ENCODE measurements around the gene RASGEF1C.
"Not testable (repeated sequence)": the region's sequence is repeated elsewhere in the genome, so short reads cannot be mapped to it uniquely, and the experiment has no call there.

Gene RASGEF1C

DNA sequence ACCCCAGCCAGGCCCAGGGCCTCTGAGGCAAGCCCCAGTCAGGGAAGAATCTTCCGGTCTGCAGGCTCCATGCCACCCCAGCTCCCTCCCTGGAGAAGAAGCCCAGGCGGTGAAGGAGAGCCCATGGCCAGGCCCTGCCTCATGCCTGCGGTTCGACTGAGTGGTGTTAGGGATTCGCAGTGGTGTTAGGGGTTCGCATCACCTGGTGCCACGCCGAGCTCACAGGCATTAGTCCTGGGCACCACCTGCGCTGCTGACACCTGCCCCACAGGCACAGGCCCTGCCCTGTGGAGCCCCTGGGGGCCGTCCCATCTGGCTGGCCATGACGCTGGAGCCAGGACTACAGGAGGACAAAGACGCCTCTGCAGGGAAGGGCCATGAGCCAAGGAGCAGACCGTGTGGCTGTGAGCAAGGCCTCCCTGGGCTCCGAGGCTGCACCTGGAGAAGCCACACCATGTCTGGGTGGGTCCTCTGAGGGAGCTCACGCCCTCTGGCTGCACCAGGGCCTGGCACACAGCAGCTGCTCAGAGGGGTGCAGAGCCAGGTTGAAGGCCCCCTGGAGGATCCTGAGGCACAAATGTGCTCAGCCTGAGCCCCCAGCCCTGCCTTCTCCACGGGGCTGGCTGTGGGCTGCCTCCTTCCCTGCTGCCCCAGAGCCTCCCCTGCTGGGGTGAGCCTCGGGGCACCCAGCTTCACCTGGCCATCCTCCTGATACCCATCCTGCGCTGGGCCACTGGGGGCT, 109.8 kb downstream of the RASGEF1C start:
- DNase-seq: no peak

DNA sequence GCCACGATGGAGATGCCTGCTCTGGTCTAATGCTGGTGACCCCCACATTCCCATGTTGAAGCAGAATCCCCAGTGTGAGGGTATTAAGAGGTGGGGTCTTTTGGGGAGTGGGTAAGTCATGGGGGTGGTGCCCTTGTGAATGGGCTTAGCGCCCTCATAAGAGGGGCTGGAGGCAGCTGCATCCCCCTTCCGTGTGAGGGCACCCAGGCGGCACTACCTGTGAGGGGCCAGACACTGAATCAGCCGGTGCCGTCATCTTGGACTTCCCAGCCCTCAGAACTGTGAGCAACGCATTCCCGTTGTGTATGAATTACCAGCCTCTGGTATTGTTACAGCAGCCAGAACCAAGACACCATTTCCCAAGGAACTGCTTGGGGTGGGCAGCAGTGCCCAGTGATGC, 110.5 kb downstream of the RASGEF1C start:
- no peak for DNase-seq

DNA sequence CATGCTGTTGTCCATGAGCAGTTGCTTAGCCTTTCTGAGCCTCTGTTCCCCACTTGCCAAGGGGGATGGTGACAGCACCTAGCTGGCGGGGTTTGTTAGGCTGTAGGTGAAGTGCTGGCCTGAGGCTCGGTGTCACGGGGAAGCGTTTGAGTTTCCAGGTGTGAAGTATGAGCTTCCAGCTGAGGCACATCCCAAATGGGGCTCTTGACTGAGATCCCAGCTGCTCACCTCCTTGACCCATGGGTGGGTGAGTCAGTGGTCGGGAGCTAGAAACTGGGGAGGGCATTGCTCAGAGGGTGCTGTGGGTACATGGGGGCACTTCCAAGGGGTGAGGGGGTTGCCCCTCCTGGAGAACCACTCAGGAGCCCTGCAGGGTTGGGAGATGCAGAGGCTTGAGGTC, 111.1 kb downstream of the RASGEF1C start:
- DNase-seq: no peak

DNA sequence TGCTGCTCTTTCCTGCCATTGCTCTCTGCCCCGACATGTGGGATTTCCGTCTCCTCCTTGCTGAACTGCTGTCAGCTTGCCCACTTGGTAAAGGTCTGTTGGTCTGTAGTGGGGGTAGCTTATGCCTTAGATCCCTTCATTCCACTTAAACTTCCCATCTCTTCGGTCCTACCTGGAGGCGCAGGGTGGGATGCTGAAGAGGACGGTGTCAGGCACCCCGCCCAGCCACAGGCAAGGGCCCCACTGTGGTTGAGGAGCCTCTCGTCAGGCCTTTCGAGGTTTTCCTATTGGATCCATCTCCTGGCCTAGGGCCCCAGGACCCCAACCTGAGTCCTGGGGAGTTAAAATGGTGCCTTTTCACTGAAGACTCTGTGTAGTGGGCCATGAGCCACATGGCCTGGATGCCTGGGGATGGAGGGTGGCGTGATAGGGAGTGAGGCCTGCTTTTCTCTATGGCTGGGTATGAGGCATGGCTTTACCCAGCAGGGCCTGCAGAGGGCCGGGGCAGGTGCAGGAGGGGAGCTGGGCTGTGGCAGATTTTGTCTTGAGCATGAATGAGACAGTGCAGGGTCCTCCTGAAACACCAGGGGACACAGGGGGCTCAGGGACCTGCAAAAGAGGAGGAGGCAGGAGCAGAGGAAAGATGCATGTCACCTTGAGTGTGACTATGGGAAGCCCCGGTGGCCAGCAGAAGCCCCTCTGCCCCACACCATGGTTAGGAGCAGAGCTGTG, 111.7 kb downstream of the RASGEF1C start:
- DNase-seq: no peak

DNA sequence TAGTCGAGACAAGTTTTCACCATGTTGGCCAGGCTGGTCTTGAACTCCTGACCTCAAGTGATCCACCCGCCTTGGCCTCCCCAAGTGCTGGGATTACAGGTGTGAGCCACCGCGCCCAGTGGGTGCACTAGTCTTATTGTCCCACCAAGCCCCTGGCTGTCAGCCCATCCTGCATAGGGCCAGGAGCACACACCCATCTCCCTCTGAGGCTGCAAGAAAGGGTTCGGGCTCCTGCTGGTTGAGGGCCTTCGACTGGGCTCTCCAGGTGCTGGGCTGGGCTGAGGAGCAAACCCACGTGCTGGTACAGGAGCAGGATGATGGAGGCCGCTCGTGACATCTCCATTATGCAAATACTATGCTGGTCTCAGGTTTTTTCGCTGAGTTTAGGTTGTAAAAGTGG, 112.4 kb downstream of the RASGEF1C start:
- DNase-seq: no peak

DNA sequence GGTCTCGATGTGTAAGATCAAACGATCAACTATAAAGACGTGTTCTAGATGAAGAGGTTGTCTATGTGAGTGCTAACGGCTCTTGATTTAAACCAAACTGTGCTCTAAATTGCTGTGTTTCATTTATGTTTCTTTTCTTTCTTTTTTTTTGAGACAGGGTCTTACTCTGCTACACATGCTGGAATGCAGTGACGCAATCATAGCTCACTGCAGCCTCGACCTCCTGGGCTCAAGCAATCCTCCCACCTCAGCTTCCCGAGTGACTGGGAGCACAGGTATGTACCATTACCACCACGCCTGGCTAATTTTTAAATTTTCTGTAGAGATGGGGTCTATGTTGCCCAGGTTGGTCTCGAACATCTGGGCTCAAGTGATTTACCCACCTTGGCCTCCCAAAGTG, 113.5 kb downstream of the RASGEF1C start:
- DNase-seq: no peak

DNA sequence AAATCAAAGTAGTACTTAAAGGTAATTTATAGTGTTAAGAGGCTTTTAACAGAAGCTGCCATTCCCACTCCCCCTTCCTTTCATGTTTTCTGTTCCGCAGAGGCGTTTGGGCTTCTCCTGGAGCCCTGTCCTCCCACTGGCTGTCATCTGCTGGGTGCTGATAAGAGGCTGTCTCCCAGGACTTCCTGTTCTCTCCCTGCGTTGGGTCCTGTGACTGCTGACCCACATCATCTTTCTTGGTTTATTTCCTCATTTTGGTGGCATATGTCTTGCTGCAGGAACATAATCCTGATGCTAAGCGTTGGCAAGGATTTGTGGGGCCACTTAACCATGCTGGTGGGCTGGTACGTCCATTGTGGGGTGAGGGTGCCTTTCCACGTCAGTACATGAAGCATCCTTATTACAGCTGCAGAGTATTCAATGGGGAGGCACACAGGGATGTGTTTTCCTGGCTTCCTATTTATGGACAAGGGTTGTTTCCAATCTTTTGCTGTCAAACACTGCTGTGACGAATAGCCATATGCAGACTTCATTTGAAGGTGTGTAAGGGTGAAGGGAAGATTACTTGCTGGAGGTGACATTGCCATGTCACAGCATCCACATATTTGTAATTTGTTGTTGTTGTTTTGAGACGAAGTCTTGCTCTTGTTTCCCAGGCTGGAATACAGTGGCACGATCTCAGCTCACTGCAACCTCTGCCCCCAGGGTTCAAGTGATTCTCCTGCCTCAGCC, 115.2 kb downstream of the RASGEF1C start:
- DNase-seq: no peak

DNA sequence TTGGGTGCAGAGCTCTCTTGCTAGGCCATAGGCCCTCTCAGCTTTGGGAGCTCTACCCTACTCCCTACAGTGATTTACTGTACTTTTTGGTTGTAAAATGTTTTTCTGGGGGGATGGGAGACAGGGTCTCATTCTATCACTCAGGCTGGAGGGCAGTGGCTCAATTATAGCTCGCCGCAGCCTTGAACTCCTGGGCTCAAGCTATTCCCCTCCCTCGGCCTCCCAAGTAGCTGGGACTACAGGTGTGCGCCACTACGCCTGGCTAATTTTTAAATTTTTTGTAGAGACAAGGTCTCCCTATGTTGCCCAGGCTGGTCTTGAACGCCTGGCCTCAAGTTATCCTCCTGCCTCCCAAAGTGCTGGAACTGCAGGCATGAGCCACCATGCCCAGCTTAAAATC, 115.8 kb downstream of the RASGEF1C start:
- DNase-seq: no peak

DNA sequence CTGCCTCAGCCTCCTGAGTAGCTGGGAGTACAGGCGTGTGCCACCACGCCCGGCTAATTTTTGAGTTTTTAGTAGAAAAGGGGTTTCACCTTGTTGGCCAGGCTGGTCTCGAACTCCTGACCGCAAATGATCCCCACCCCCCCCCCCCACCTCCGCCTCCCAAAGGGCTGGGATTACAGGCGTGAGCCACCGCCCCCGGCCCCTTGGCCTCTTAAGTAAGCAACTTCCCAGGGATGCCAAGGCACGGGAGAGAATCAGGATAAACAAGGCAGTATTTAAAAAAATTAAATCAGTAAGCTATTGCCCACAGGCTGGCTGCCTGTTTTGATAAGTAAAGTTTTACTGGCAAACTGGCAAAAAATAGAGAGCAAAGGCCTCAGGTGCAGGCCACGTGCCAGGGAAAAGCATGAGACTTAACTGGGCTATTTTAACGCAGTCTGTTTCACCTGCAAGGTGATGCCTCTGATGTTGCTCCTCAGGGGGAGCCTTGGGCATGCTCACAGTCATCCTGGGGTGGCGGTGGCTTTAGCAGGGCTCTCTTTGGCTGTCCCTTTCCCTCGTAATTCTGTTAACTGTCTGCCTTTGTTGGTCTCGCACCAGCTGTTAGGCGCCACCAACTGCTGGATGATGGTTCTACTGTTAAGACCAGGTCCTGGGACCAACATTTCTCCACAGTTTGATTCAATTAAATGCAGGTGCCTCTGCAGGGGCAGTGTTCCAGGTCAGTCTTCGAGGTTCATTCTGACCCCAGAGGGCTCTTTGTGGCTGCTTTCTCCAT, 118.1 kb downstream of the RASGEF1C start:
- DNase-seq: peak; percentile 40

DNA sequence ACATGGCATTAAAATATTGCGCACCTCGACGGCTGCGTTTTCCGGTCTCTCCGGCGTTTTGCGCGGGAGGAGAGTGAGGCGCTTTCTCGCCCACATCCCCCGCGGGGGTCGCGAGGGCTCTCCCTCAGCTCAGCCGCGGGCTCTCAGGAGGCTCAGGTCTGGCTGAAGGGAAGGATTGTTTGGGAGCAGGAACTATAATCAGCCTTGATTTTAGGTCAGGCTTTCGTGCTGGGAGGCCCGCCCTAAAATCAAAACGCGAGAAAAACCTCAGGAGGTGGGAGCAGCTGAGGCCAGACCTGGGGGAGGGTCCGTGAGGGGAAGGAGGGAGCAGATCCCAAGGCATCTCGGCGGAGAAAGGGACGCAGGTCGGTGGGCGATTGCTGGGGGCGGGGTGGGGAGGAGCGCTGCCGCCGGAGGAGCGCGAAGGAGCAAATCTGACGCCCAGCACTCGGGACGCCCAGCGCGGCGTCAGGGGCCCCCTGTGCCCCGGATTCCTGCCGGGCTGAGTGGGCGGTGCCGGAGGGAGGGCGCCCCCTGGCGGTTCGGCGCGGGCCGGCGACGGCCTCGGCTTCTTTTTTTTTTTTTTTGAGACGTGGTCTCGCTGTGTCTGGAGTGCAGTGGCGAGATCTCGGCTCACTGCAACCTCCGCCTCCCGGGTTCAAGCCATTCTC, 118.8 kb downstream of the RASGEF1C start:
- DNase-seq: peak; percentile 25

DNA sequence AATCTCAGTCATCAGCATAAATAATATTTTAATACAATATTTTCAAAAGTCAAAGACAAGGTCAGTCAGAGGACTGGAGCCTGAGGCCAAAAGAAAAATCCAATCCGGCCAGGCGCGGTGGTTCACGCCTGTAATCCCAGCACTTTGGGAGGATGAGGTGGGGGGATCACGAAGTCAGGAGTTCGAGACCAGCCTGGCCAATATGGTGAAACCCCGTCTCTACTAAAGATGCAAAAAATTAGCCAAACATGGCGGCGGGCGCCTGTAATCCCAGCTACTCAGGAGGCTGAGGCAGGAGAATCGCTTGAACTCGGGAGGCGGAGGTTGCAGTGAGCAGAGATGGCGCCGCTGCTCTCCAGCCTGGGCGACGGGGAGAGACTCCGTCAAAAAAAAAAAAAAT, 119.4 kb downstream of the RASGEF1C start:
- not testable (repeated sequence) for DNase-seq

DNA sequence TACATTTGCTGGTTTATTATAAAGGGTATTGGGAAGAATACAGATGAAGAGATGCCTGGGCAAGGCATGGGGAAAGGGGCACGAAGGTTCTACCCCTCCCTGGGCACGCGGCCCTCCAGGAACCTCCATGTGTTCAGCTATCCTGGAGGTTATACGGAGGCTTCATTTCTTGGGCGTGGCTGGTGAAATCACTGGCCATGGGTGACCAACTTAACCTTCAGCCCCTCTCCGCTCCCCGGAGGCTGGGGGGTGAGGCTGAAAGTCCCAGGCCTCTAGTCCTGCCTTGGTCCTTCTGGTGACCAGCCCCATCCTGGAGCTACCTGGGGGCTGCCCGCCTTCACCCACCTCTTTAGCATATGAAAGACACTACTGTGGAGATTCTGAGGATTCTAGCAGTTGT, 120.5 kb downstream of the RASGEF1C start:
- no peak for DNase-seq

DNA sequence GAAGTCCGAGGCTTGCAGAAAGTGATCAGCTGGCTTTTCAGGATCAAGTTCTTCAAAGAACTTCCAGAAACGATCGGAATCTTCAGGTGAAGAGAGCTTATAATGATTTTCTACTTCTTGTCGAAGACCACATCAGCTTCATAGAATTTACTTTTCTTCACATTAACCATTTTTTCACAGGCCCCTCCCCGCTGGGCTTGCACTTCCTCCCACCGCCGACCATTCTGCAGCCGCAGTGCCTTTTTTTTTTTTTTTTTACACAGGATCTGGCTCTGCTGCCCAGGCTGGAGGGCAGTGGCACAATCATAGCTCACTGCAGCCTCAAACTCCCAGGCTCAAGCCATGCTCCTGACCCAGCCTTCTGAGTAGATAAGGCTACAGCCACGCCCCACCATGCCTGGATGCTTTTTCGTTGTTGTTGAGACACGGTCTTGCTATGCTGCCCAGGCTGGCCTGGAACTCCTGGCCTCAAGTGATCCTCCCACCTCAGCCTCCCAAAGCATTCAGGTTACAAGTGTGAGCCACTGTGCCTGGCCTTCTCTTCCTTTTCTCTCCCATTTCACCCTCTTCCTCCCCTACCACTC, 122.1 kb downstream of the RASGEF1C start:
- no peak for DNase-seq

DNA sequence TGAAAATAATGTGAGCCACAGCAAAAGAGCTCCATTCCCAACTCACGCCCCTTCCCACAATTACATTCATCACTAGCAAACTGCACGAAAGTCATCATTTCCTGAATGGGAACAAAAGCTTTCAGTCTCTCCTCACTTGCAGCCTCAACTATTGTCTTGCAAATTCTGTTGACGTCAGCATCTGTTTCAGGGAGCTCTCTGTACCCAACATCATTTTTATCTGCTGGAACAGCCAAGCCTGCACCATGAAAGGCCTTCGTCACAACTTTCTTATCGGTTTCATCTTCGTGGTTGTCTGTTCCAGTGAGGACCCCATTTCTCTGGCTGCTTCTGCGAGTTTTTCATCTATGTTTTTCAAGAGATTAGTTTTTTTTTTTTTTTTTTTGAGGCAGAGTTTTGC, 123.2 kb downstream of the RASGEF1C start:
- DNase-seq: no peak

DNA sequence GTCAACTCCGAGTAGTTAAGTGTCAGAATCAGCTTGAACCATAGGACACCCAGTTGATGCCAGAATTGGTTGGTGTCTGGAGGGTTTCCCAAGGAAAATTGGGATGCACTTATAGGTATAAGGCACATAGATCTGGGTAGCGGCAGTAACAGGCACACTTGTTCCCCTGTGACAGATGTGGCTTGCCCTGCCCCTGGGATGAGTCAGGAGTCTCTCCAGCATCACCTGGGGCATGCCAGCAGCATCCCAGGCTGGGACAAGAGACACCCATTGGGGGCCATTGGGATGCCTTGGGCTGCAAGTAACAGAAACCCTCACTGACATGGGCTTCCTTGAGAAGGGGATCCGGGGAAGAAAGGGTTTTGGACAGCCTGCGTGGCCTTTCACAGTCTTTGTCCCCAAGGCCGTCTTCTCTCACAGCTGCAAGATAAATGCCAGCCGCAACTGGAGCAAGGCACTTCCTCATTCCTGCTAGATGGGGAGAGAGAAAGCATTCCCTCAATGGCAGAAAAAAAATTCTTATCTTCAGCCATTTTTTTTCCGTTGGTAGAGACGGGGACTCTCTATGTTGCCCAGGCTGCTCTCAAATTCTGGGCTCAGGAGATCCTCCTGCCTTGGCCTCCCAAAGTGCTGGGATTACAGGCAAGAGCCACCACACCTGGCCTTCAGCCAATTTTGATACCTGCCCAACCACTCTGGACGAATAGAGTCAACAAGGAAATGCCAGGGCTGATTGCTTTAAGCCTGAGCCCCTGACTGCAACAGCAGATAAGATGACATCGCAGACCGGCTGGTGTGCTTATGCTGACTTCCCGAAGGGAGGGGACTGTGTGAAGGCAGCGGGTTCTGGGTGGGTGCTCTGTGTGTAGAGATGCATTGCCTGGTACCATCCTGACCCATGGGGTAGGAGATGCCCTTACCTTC, 124.1 kb downstream of the RASGEF1C start:
- DNase-seq: no peak

DNA sequence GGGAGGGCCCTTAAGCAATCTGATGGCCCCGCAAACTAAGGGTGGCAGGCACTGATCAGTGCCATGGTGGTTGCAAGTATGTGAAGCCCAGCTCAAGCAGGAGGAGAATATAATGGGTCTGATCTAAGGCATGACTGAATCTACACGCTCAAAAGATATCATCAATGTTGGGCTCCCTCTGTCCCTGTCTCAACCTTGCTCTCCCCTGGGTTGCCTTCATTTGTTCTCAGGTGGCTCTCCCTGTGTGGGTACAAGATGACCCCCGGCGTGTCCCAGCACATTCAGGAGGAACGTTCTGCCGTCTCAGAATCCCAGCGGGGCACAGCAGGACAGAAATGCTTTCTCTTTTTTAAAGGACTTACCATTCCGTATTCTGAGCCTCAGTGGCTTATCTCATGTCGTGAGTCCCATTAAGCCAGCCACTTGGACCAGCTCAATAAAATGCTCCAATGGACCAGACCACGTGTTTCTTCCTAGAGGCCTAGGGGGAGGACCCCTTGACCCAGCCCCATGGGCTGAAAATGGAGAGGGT, 125.4 kb downstream of the RASGEF1C start:
- DNase-seq: no peak

DNA sequence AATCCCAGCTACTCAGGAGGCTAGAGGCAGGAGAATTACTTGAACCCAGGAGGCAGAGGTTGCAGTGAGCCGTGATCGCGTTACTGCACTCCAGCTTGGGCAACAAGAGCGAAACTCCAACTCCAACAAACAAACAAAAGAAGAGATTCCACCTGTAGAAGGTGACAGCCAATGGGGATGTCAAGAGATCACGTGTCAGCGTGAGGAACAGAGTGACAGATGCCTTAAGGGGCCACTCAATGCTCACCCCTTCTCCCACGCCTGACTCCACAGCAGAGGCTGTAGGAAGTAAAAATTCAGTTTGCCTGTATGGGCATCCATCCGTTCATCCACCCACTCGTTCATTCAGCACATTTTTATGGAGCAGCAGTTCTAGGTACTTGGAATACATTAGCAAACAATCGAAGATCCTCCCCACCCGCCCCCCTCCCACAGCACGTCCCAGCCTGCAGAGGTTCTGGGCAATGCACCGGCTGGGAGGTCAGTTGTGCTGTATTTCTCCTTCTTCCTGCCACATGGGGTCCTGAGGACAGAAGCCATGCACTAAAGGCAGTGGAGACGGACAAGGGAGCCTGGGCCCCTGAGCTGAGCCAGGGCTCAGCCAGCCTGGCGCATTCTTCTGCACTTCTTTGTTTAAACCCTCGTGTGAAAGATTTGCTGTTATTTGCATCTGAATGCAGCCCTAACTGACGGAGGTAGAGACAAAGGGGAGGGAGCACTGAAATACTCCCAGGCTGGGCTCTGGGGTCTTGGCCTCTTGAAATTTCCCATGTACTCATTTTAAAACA, 126.2 kb downstream of the RASGEF1C start:
- no peak for DNase-seq

DNA sequence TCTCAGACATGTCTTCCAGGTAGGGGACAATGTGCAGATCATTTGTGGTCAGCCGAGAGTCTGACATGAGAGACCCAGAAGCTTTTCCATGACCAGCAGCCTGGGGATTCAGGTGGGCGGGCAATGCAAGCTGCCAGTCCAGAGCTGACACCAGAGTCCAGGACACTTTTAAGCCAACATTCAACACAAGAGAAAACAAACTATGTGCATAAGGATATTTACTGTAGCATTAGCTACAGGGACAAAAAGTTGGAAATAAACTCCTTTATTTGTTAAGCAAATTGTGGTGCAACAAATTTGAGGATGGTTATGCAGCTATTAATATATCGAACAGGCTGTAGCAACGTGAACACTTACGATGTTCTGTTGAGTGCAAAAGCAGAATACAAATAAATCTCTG, 127.5 kb downstream of the RASGEF1C start:
- no peak for DNase-seq

DNA sequence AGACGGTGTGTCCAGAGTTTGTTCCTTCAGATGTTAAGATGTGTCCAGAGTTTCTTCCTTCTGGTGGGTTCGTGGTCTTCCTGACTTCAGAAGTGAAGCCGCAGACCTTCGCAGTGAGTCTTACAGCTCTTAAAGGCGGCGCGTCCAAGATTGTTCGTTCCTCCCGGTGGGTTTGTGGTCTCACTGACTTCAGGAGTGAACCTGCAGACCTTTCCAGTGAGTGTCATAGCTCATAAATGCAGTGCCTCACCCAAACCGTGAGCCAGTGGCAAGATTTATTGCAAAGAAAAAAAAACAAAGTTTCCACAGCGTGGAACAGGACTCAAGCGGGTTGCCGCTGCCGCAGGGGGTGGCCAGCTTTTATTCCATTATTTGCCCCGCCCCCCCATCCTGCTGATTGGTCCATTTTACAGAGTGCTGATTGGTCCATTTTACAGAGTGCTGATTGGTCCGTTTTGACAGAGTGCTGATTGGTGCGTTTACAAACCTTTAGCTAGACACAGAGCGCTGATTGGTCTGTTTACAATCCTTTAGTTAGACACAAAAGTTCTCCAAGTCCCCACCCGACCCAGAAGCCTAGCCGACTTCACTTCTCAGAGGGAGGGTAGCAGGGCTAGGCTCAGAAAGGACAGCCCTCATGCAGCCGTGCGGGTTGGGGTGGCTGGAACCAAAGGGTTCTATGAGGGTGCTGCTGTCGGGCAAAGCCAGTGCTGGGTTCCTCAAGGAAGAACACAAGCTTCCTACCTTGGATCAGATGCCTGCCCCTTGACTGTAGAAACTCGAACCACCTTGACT, 128.3 kb downstream of the RASGEF1C start:
- no peak for DNase-seq

Data from DMS 273 treated with DMSO at 0.1 percent for 48 hours (cell line).